HCT116 (cell line): Measurements from ENCODE around the gene VPS37B. TPM values are rescaled to one million over a fixed set of nuclear protein-coding genes. Genes with fewer than 3 reads are reported as not detected.

Experiments used
- ATF3 ChIP-seq: IDR thresholded peaks from 2 replicates; pipeline ENCODE4 v1.6.1; 2012
- CBX3 ChIP-seq: IDR thresholded peaks from 2 replicates; pipeline ENCODE4 v1.6.1; 2012; ENCODE audit warnings: low read depth
- CTCF ChIP-seq, 3 experiments: fragments of 200-600 bp in 1 of 3; sonication (generic) in 1 of 3; IDR thresholded peaks in 2 of 3; conservative IDR thresholded peaks in 1 of 3; 2 replicates each; pipeline ENCODE4 v1.5.1; 2012 to 2017; ENCODE audit warnings: low read depth in 2 of 3, low read length in 2 of 3, antibody characterized with exemption in 1 of 3, borderline replicate concordance in 1 of 3, control low read depth in 1 of 3, mild to moderate bottlenecking in 1 of 3, mixed read lengths in 1 of 3, mixed run types in 1 of 3, moderate library complexity in 1 of 3; ENCODE audit not compliant: insufficient read depth in 1 of 3
- ELF1 ChIP-seq: IDR thresholded peaks from 2 replicates; pipeline ENCODE4 v1.6.1; 2012; ENCODE audit warnings: low read depth, borderline replicate concordance
- EZH2 ChIP-seq: fragments of 200-600 bp; sonication (generic); IDR thresholded peaks from 2 replicates; pipeline ENCODE4 v1.6.1; 2017; ENCODE audit warnings: antibody characterized with exemption, mixed run types
- FOSL1 ChIP-seq: IDR thresholded peaks from 2 replicates; pipeline ENCODE4 v1.6.1; 2012; ENCODE audit warnings: low read depth
- MAX ChIP-seq: IDR thresholded peaks from 2 replicates; pipeline ENCODE4 v1.6.1; 2012
- POLR2A ChIP-seq: IDR thresholded peaks from 2 replicates; pipeline ENCODE4 v1.7.0; 2011; ENCODE audit warnings: borderline replicate concordance; ENCODE audit not compliant: insufficient read depth, insufficient read length; ENCODE audit errors: extremely low read depth
- POLR2AphosphoS5 ChIP-seq: IDR thresholded peaks from 2 replicates; pipeline ENCODE4 v1.6.1; 2011; ENCODE audit warnings: mild to moderate bottlenecking, low read depth, low read length, moderate library complexity
- ZBTB33 ChIP-seq: IDR thresholded peaks from 2 replicates; pipeline ENCODE4 v1.6.1; 2011; ENCODE audit warnings: mild to moderate bottlenecking, low read length, moderate library complexity; ENCODE audit not compliant: insufficient replicate concordance; ENCODE audit errors: extremely low read depth
- total RNA-seq: library from RNA; stranded (reverse); gene quantifications from one replicate; pipeline ENCODE4 v1.2.1, GENCODE V29; 2021; ENCODE audit not compliant: unreplicated experiment

VPS37B gene
- total RNA-seq, 1 experiment from 2014 or later = 55.0 TPM

- no peak for TF ChIP-seq CTCF (IDR thresholded peaks at IDR 0.05 in 2 of 3, conservative IDR thresholded peaks at IDR 0.05 in 1 of 3; ENCODE audit: borderline replicate concordance in 1 of 3, insufficient read depth in 1 of 3, low read depth in 2 of 3, low read length in 2 of 3)
- no peak for TF ChIP-seq EZH2
- no peak for TF ChIP-seq ZBTB33
- TF ChIP-seq FOSL1 = no peak
- TF ChIP-seq POLR2A = no peak
- no peak for TF ChIP-seq MAX
- no peak for TF ChIP-seq ATF3
- no peak for TF ChIP-seq CBX3
- no peak for TF ChIP-seq ELF1
- no peak for TF ChIP-seq POLR2AphosphoS5
These were observed 42.2 kb downstream of the VPS37B start (continued) for GRCh38 chr12:122853582-122854245.
